ENCODE results near the gene CLNK.

DNA sequence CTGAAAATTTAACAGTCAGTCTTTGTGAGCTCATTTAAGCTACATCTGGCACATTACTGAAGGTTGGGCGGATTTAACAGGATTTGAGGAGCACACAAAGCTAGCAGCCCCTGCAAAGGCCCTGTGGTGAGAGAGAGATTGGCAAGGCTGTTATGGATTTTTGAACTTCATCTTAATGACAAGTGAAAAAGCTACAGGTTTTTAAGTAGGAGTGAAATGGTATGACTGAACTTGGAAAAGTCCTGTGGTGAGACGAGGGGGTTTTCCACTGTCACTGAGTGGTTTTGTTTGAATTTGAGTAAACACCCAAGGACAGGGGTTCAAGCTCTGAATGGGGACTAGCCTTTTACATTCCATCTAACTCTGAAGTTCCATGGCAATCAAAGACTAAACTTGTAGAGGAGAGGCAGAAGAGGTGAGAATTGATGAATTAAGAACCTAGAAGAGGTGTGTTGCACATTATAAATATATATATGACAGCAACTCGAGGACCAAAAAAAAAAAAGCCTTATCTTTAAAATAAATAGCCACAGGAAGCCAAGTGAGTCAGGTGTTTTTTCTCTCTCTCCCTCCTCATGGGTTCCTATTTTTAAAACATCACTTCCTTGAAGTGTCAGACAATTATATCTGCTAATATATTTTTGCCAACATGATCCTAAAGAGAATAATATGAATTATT lies 47.8 kb upstream of the CLNK start:
- TF ChIP-seq, protein P1, sequence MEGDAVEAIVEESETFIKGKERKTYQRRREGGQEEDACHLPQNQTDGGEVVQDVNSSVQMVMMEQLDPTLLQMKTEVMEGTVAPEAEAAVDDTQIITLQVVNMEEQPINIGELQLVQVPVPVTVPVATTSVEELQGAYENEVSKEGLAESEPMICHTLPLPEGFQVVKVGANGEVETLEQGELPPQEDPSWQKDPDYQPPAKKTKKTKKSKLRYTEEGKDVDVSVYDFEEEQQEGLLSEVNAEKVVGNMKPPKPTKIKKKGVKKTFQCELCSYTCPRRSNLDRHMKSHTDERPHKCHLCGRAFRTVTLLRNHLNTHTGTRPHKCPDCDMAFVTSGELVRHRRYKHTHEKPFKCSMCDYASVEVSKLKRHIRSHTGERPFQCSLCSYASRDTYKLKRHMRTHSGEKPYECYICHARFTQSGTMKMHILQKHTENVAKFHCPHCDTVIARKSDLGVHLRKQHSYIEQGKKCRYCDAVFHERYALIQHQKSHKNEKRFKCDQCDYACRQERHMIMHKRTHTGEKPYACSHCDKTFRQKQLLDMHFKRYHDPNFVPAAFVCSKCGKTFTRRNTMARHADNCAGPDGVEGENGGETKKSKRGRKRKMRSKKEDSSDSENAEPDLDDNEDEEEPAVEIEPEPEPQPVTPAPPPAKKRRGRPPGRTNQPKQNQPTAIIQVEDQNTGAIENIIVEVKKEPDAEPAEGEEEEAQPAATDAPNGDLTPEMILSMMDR (IDR thresholded peaks at IDR 0.05; ENCODE audit: poor library complexity), result no peak
- TF ChIP-seq EZH2phosphoT487 (IDR thresholded peaks at IDR 0.05; ENCODE audit: low read depth, severe bottlenecking, unreplicated experiment), result no peak
